Measurements from ENCODE around the gene CAPNS2.

CAPNS2 gene

DNA sequence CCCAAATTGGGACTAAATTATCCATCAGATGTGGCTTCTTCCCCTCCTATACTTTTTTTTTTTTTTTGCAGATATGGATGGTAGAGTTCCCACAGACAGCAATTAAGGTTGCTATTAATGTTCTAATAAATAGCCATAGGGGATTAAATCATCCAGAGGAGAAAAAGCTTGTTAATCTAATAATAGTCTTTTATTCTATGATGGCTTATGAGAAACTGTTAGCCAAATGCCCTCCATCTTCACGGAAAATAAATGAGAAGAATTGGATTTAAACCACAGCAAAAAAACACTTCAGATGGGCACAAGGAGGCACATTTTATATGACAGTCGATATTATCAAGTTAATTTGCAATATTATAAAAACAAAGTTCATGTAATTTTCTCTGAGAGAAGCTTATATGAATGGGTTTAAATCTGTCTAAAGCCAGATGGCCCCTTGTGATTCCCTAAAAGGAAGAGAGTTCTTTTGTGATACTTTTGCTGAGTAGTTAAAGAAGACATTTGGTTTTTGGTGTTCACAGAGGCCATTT lies 5.1 kb upstream of the CAPNS2 start:
- H3K4me2 ChIP-seq (ENCODE audit: low read length), result no peak overlapping the region
- H3K4ac ChIP-seq (ENCODE audit: low read depth, low read length), result no peak overlapping the region
- no peak overlapping the region for H3K9ac ChIP-seq (ENCODE audit: low read length)
- no CpG with 5 or more reads among the region's 2 CpGs for WGBS (ENCODE audit: extremely low coverage, insufficient coverage, low lambda C conversion rate)
- H3K23ac ChIP-seq (ENCODE audit: low read length), result no peak overlapping the region
- no peak overlapping the region for H3K18ac ChIP-seq (ENCODE audit: low read length)
- DNase-seq, result no peak
- H3K4me1 ChIP-seq (ENCODE audit: control insufficient read depth, low read depth, low read length), result no peaks in the 10 kb centered on the region
- no peak overlapping the region for H2BK120ac ChIP-seq (ENCODE audit: low read depth, low read length)
- H3K4me3 ChIP-seq (ENCODE audit: low read length), result no peak overlapping the region
- no peaks in the 10 kb centered on the region for H3K36me3 ChIP-seq (ENCODE audit: control insufficient read depth, insufficient read depth, low read length)
- H2BK15ac ChIP-seq (replicated peaks; ENCODE audit: low read depth), result no peak overlapping the region
- no peak overlapping the region for H4K5ac ChIP-seq (ENCODE audit: low read length)
- no peak overlapping the region for H2AK5ac ChIP-seq (ENCODE audit: low read length)
- no peak overlapping the region for H2BK5ac ChIP-seq (ENCODE audit: low read length)
- H4K8ac ChIP-seq (ENCODE audit: low read depth, low read length), result no peak overlapping the region
- H3K27ac ChIP-seq (ENCODE audit: low read depth, low read length), result no peak overlapping the region
- no peak overlapping the region for H3K56ac ChIP-seq (ENCODE audit: low read length)
- H3K27me3 ChIP-seq (ENCODE audit: insufficient read depth, low read length, poor library complexity), result no peaks in the 10 kb centered on the region
- H3K79me1 ChIP-seq (ENCODE audit: low read length), result no peaks in the 10 kb centered on the region
- H3K79me2 ChIP-seq (ENCODE audit: control insufficient read depth, insufficient read depth, low read length), result no peaks in the 10 kb centered on the region

- Histone ChIP-seq H3K27me3 (ENCODE audit: insufficient read depth, low read length, poor library complexity) (no peaks in the 10 kb centered on the region), H4K8ac (ENCODE audit: low read depth, low read length) (no peak overlapping the region), H3K36me3 (ENCODE audit: control insufficient read depth, insufficient read depth, low read length) (no peaks in the 10 kb centered on the region), H3K18ac (ENCODE audit: low read length) (no peak overlapping the region), H2AK5ac (ENCODE audit: low read length) (no peak overlapping the region), H2BK5ac (ENCODE audit: low read length) (no peak overlapping the region), H3K79me2 (ENCODE audit: control insufficient read depth, insufficient read depth, low read length) (no peaks in the 10 kb centered on the region), H3K79me1 (ENCODE audit: low read length) (no peaks in the 10 kb centered on the region), H4K5ac (ENCODE audit: low read length) (no peak overlapping the region), H3K9ac (ENCODE audit: low read length) (no peak overlapping the region), H3K4me1 (ENCODE audit: control insufficient read depth, low read depth, low read length) (no peaks in the 10 kb centered on the region), H3K27ac (ENCODE audit: low read depth, low read length) (no peak overlapping the region), H3K23ac (ENCODE audit: low read length) (no peak overlapping the region), H3K4me3 (ENCODE audit: low read length) (no peak overlapping the region), H2BK120ac (ENCODE audit: low read depth, low read length) (no peak overlapping the region), H3K4ac (ENCODE audit: low read depth, low read length) (no peak overlapping the region), H3K56ac (ENCODE audit: low read length) (no peak overlapping the region), H3K4me2 (ENCODE audit: low read length) (no peak overlapping the region), H2BK15ac (replicated peaks; ENCODE audit: low read depth) (no peak overlapping the region)
- no CpG with 5 or more reads among the region's 1 CpG for WGBS (ENCODE audit: extremely low coverage, insufficient coverage, low lambda C conversion rate)
- no peak for DNase-seq
Observed at GRCh38 chr16:55562936-55563335, 3.5 kb upstream of the CAPNS2 start.

DNA sequence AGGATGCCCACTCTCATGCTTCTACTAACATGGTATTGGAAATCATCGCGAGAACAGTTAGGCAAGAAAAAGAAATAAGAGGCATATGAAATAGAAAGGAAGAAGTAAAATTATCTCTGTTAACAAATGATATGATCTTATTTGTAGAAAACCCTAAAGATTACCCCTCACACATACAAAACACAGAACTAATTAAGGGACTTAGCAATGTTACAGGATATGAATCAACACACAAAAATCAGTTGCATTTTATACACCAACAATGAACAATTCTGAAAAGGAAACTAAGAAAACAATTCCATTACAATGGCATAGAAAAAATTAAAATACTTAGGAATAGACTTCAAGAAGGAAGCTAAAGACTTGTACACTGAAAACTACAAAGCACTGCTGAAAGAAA lies 2.7 kb upstream of the CAPNS2 start:
- no peak overlapping the region for H3K4me2 ChIP-seq (ENCODE audit: low read length)
- H3K56ac ChIP-seq (ENCODE audit: low read length), result no peak overlapping the region
- H3K79me1 ChIP-seq (ENCODE audit: low read length), result no peaks in the 10 kb centered on the region
- no peak for DNase-seq
- H3K4me1 ChIP-seq (ENCODE audit: control insufficient read depth, low read depth, low read length), result no peaks in the 10 kb centered on the region
- H3K9ac ChIP-seq (ENCODE audit: low read length), result no peak overlapping the region
- H3K79me2 ChIP-seq (ENCODE audit: control insufficient read depth, insufficient read depth, low read length), result no peaks in the 10 kb centered on the region
- H2BK5ac ChIP-seq (ENCODE audit: low read length), result no peak overlapping the region
- H3K27me3 ChIP-seq (ENCODE audit: insufficient read depth, low read length, poor library complexity), result no peaks in the 10 kb centered on the region
- no peak overlapping the region for H3K23ac ChIP-seq (ENCODE audit: low read length)
- H2AK5ac ChIP-seq (ENCODE audit: low read length), result no peak overlapping the region
- no peak overlapping the region for H3K27ac ChIP-seq (ENCODE audit: low read depth, low read length)
- H4K5ac ChIP-seq (ENCODE audit: low read length), result no peak overlapping the region
- H3K18ac ChIP-seq (ENCODE audit: low read length), result no peak overlapping the region
- H3K4ac ChIP-seq (ENCODE audit: low read depth, low read length), result no peak overlapping the region
- no peak overlapping the region for H2BK120ac ChIP-seq (ENCODE audit: low read depth, low read length)
- no peak overlapping the region for H3K4me3 ChIP-seq (ENCODE audit: low read length)
- no peak overlapping the region for H2BK15ac ChIP-seq (replicated peaks; ENCODE audit: low read depth)
- WGBS (ENCODE audit: extremely low coverage, insufficient coverage, low lambda C conversion rate), result no CpG with 5 or more reads among the region's 2 CpGs
- H4K8ac ChIP-seq (ENCODE audit: low read depth, low read length), result no peak overlapping the region
- H3K36me3 ChIP-seq (ENCODE audit: control insufficient read depth, insufficient read depth, low read length), result no peaks in the 10 kb centered on the region

DNA sequence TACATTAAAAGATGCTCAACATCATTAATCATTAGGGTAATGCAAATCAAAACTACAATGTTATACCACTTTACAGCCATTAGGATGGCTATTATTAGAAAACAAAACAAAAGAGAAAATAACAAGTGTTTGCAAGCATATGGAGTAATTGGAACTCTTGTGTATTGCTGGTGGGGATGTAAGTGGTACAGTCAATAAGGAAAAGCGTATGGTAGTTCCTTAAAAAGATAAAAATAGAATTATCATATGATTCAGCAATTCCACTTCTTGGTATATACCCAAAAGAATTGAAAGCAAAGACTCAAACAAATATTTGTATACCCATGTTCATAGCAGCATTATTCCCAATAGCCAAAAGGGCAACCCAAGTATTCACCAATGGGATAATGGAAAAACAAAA lies 1.4 kb upstream of the CAPNS2 start:
- no peak overlapping the region for H3K4ac ChIP-seq (ENCODE audit: low read depth, low read length)
- no peak overlapping the region for H2BK15ac ChIP-seq (replicated peaks; ENCODE audit: low read depth)
- no peak overlapping the region for H3K4me3 ChIP-seq (ENCODE audit: low read length)
- no peak overlapping the region for H2BK5ac ChIP-seq (ENCODE audit: low read length)
- H2BK120ac ChIP-seq (ENCODE audit: low read depth, low read length), result no peak overlapping the region
- no peak overlapping the region for H3K18ac ChIP-seq (ENCODE audit: low read length)
- no peak for DNase-seq
- no peaks in the 10 kb centered on the region for H3K79me1 ChIP-seq (ENCODE audit: low read length)
- no peak overlapping the region for H3K27ac ChIP-seq (ENCODE audit: low read depth, low read length)
- H3K79me2 ChIP-seq (ENCODE audit: control insufficient read depth, insufficient read depth, low read length), result no peaks in the 10 kb centered on the region
- no peaks in the 10 kb centered on the region for H3K4me1 ChIP-seq (ENCODE audit: control insufficient read depth, low read depth, low read length)
- no peak overlapping the region for H3K56ac ChIP-seq (ENCODE audit: low read length)
- no peaks in the 10 kb centered on the region for H3K36me3 ChIP-seq (ENCODE audit: control insufficient read depth, insufficient read depth, low read length)
- H3K4me2 ChIP-seq (ENCODE audit: low read length), result no peak overlapping the region
- no peak overlapping the region for H3K9ac ChIP-seq (ENCODE audit: low read length)
- no peak overlapping the region for H4K8ac ChIP-seq (ENCODE audit: low read depth, low read length)
- no peak overlapping the region for H4K5ac ChIP-seq (ENCODE audit: low read length)
- H3K23ac ChIP-seq (ENCODE audit: low read length), result no peak overlapping the region
- H3K27me3 ChIP-seq (ENCODE audit: insufficient read depth, low read length, poor library complexity), result no peaks in the 10 kb centered on the region
- no peak overlapping the region for H2AK5ac ChIP-seq (ENCODE audit: low read length)
- WGBS (ENCODE audit: extremely low coverage, insufficient coverage, low lambda C conversion rate), result no CpG with 5 or more reads among the region's 1 CpG

DNA sequence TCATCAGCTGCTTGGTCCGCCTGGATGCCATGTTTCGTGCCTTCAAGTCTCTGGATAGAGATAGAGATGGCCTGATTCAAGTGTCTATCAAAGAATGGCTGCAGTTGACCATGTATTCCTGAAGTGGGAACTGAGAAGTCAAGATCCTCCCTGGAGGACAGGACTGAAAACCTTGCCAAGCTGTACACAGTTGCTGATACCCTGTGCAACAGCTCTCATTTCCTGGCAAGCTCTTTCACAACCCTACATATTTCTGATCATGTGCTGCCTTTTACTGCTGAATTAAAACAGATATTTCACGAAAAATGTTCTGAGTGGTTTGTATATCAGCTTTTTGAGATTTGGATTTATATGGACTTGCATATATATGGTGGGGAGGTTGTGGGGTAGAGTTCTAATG lies 898 bp downstream of the CAPNS2 start:
- no peak overlapping the region for H3K56ac ChIP-seq (ENCODE audit: low read length)
- no peak overlapping the region for H3K18ac ChIP-seq (ENCODE audit: low read length)
- DNase-seq, result no peak
- H3K23ac ChIP-seq (ENCODE audit: low read length), result no peak overlapping the region
- no CpG with 5 or more reads among the region's 3 CpGs for WGBS (ENCODE audit: extremely low coverage, insufficient coverage, low lambda C conversion rate)
- no peaks in the 10 kb centered on the region for H3K27me3 ChIP-seq (ENCODE audit: insufficient read depth, low read length, poor library complexity)
- H4K8ac ChIP-seq (ENCODE audit: low read depth, low read length), result no peak overlapping the region
- no peak overlapping the region for H2AK5ac ChIP-seq (ENCODE audit: low read length)
- no peaks in the 10 kb centered on the region for H3K79me2 ChIP-seq (ENCODE audit: control insufficient read depth, insufficient read depth, low read length)
- no peak overlapping the region for H4K5ac ChIP-seq (ENCODE audit: low read length)
- H3K27ac ChIP-seq (ENCODE audit: low read depth, low read length), result no peak overlapping the region
- H3K79me1 ChIP-seq (ENCODE audit: low read length), result no peaks in the 10 kb centered on the region
- no peaks in the 10 kb centered on the region for H3K4me1 ChIP-seq (ENCODE audit: control insufficient read depth, low read depth, low read length)
- no peak overlapping the region for H2BK5ac ChIP-seq (ENCODE audit: low read length)
- no peak overlapping the region for H3K9ac ChIP-seq (ENCODE audit: low read length)
- no peak overlapping the region for H3K4me3 ChIP-seq (ENCODE audit: low read length)
- H3K4ac ChIP-seq (ENCODE audit: low read depth, low read length), result no peak overlapping the region
- no peak overlapping the region for H3K4me2 ChIP-seq (ENCODE audit: low read length)
- no peak overlapping the region for H2BK15ac ChIP-seq (replicated peaks; ENCODE audit: low read depth)
- H2BK120ac ChIP-seq (ENCODE audit: low read depth, low read length), result no peak overlapping the region
- H3K36me3 ChIP-seq (ENCODE audit: control insufficient read depth, insufficient read depth, low read length), result no peaks in the 10 kb centered on the region

DNA sequence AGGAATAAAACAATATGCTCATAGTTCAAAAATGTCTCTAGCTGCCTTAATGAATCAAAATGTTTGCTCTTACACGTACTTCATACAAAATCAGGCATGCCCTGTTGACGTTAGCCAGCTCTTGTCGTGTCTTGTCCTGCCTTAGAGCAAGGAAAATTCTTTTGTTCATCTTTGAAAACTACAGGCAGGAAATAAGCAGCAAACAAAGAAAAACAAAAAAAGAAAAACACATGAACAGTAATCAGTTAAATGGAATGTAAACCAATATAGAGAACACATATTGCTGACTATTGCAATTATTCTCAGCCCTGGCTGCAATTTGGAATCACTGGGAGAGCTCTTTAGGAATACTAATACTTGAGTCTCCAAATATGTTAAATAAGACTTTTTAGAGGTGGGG lies 1.7 kb downstream of the CAPNS2 start:
- Histone ChIP-seq H2BK15ac (replicated peaks; ENCODE audit: low read depth) (no peak overlapping the region), H2BK120ac (ENCODE audit: low read depth, low read length) (no peak overlapping the region), H4K5ac (ENCODE audit: low read length) (no peak overlapping the region), H3K9ac (ENCODE audit: low read length) (no peak overlapping the region), H3K27ac (ENCODE audit: low read depth, low read length) (no peak overlapping the region), H3K36me3 (ENCODE audit: control insufficient read depth, insufficient read depth, low read length) (no peaks in the 10 kb centered on the region), H3K4me1 (ENCODE audit: control insufficient read depth, low read depth, low read length) (no peaks in the 10 kb centered on the region), H4K8ac (ENCODE audit: low read depth, low read length) (no peak overlapping the region), H3K4me3 (ENCODE audit: low read length) (no peak overlapping the region), H3K79me1 (ENCODE audit: low read length) (no peaks in the 10 kb centered on the region), H2AK5ac (ENCODE audit: low read length) (no peak overlapping the region), H3K27me3 (ENCODE audit: insufficient read depth, low read length, poor library complexity) (no peaks in the 10 kb centered on the region), H3K4me2 (ENCODE audit: low read length) (no peak overlapping the region), H3K79me2 (ENCODE audit: control insufficient read depth, insufficient read depth, low read length) (no peaks in the 10 kb centered on the region), H3K23ac (ENCODE audit: low read length) (no peak overlapping the region), H3K56ac (ENCODE audit: low read length) (no peak overlapping the region), H2BK5ac (ENCODE audit: low read length) (no peak overlapping the region), H3K4ac (ENCODE audit: low read depth, low read length) (no peak overlapping the region), H3K18ac (ENCODE audit: low read length) (no peak overlapping the region)
- no CpG with 5 or more reads among the region's 3 CpGs for WGBS (ENCODE audit: extremely low coverage, insufficient coverage, low lambda C conversion rate)
- no peak for DNase-seq

Data from mesendoderm (in vitro differentiated cells).